ENCODE results near the gene PSG11. TPM values are rescaled to one million over a fixed set of nuclear protein-coding genes. Genes with fewer than 3 reads are reported as not detected.

The PSG11 gene
- total and polyA plus RNA-seq, 9 of the 15 experiments (the other 6 are each of a cell fraction or from before 2014, with no cell fraction given) = not detected

- H3K27me3 ChIP-seq (ENCODE audit: control insufficient read depth in 2 of 2, insufficient read depth in 2 of 2, low read length in 2 of 2) = no peaks in the 10 kb centered on the region
- in situ Hi-C loops (cut with MboI) = no loop called here
- TF ChIP-seq SAFB (IDR thresholded peaks at IDR 0.05; ENCODE audit: borderline replicate concordance, low read depth, low read length) (no peak), SMC3 (conservative IDR thresholded peaks at IDR 0.05; ENCODE audit: insufficient read depth, low read depth, low read length) (no peak), SMAD3 (CRISPR knock-in tag; conservative IDR thresholded peaks at IDR 0.05) (no peak), ZNF197 (CRISPR knock-in tag; IDR thresholded peaks at IDR 0.05; ENCODE audit: low read depth) (no peak), THRAP3 (IDR thresholded peaks at IDR 0.05; ENCODE audit: borderline replicate concordance) (no peak), SLC30A9 (CRISPR knock-in tag; IDR thresholded peaks at IDR 0.05) (no peak), ZNF551 (CRISPR knock-in tag; IDR thresholded peaks at IDR 0.05) (no peak), ZFPM2 (CRISPR knock-in tag; IDR thresholded peaks at IDR 0.05) (no peak), RHOXF2B (CRISPR knock-in tag; conservative IDR thresholded peaks at IDR 0.05) (no peak), SIN3B (IDR thresholded peaks at IDR 0.05; ENCODE audit: low read depth) (no peak)
- TF ChIP-seq, protein P1, sequence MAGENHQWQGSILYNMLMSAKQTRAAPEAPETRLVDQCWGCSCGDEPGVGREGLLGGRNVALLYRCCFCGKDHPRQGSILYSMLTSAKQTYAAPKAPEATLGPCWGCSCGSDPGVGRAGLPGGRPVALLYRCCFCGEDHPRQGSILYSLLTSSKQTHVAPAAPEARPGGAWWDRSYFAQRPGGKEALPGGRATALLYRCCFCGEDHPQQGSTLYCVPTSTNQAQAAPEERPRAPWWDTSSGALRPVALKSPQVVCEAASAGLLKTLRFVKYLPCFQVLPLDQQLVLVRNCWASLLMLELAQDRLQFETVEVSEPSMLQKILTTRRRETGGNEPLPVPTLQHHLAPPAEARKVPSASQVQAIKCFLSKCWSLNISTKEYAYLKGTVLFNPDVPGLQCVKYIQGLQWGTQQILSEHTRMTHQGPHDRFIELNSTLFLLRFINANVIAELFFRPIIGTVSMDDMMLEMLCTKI (IDR thresholded peaks at IDR 0.05; ENCODE audit: partially characterized antibody) = no peak
- TF ChIP-seq, protein P2, sequence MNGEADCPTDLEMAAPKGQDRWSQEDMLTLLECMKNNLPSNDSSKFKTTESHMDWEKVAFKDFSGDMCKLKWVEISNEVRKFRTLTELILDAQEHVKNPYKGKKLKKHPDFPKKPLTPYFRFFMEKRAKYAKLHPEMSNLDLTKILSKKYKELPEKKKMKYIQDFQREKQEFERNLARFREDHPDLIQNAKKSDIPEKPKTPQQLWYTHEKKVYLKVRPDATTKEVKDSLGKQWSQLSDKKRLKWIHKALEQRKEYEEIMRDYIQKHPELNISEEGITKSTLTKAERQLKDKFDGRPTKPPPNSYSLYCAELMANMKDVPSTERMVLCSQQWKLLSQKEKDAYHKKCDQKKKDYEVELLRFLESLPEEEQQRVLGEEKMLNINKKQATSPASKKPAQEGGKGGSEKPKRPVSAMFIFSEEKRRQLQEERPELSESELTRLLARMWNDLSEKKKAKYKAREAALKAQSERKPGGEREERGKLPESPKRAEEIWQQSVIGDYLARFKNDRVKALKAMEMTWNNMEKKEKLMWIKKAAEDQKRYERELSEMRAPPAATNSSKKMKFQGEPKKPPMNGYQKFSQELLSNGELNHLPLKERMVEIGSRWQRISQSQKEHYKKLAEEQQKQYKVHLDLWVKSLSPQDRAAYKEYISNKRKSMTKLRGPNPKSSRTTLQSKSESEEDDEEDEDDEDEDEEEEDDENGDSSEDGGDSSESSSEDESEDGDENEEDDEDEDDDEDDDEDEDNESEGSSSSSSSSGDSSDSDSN (IDR thresholded peaks at IDR 0.05; ENCODE audit: borderline replicate concordance in 1 of 2, low read depth in 2 of 2, low read length in 2 of 2) = no peak
- TF ChIP-seq, protein P3, sequence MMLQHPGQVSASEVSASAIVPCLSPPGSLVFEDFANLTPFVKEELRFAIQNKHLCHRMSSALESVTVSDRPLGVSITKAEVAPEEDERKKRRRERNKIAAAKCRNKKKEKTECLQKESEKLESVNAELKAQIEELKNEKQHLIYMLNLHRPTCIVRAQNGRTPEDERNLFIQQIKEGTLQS (IDR thresholded peaks at IDR 0.05) = no peak
- TF ChIP-seq, protein P3 (CRISPR knock-in tag; conservative IDR thresholded peaks at IDR 0.05) = no peak
- TF ChIP-seq, protein P4, sequence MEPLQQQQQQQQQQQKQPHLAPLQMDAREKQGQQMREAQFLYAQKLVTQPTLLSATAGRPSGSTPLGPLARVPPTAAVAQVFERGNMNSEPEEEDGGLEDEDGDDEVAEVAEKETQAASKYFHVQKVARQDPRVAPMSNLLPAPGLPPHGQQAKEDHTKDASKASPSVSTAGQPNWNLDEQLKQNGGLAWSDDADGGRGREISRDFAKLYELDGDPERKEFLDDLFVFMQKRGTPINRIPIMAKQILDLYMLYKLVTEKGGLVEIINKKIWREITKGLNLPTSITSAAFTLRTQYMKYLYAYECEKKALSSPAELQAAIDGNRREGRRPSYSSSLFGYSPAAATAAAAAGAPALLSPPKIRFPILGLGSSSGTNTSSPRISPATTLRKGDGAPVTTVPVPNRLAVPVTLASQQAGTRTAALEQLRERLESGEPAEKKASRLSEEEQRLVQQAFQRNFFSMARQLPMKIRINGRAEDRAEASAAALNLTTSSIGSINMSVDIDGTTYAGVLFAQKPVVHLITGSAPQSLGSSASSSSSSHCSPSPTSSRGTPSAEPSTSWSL (CRISPR knock-in tag; IDR thresholded peaks at IDR 0.05; ENCODE audit: borderline replicate concordance) = no peak
- TF ChIP-seq, protein P5, sequence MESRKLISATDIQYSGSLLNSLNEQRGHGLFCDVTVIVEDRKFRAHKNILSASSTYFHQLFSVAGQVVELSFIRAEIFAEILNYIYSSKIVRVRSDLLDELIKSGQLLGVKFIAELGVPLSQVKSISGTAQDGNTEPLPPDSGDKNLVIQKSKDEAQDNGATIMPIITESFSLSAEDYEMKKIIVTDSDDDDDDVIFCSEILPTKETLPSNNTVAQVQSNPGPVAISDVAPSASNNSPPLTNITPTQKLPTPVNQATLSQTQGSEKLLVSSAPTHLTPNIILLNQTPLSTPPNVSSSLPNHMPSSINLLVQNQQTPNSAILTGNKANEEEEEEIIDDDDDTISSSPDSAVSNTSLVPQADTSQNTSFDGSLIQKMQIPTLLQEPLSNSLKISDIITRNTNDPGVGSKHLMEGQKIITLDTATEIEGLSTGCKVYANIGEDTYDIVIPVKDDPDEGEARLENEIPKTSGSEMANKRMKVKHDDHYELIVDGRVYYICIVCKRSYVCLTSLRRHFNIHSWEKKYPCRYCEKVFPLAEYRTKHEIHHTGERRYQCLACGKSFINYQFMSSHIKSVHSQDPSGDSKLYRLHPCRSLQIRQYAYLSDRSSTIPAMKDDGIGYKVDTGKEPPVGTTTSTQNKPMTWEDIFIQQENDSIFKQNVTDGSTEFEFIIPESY (CRISPR knock-in tag; IDR thresholded peaks at IDR 0.05) = no peak
Observed at GRCh38 chr19:42985588-42985987, 40.7 kb downstream of the PSG11 start.

More at GRCh38 chr19:42985588-42985987, 40.7 kb downstream of the PSG11 start:
- ATAC-seq (no peak), DNase-seq (ENCODE audit: extremely low read depth in 1 of 4, low spot score in 3 of 4) (no peak), FAIRE-seq (no peak)
- no peak overlapping the region for H3K4me3 ChIP-seq
- H3K79me2 ChIP-seq (ENCODE audit: control insufficient read depth, insufficient read depth, low read length) = no peaks in the 10 kb centered on the region
- intact Hi-C loops (cut with micrococcal nuclease) = no loop called here
- no peaks in the 10 kb centered on the region for H3K9me3 ChIP-seq (replicated peaks; ENCODE audit: control insufficient read depth, insufficient read depth, low read depth, low read length)
- H3K27ac ChIP-seq (ENCODE audit: extremely low read depth, low read depth, low read length) = no peak overlapping the region
- no TSS peak for BruUV-seq (replicated peaks)
- H3K4me1 ChIP-seq (replicated peaks in 1 of 2; ENCODE audit: control insufficient read depth in 2 of 2, insufficient read depth in 2 of 2, low read length in 2 of 2) = no peaks in the 10 kb centered on the region
- H3K4me2 ChIP-seq (ENCODE audit: insufficient read depth, low read length) = no peak overlapping the region
- H3K9ac ChIP-seq (ENCODE audit: insufficient read depth in 1 of 2, low read depth in 2 of 2, low read length in 2 of 2) = no peak overlapping the region
- no peaks in the 10 kb centered on the region for H3K9me1 ChIP-seq (ENCODE audit: control insufficient read depth, insufficient read depth, low read length)
- POLR2A ChIA-PET = no interaction called here
- CTCF ChIA-PET (ENCODE audit: low intra/inter-chr PET ratio) = no interaction called here
- no peaks in the 10 kb centered on the region for H3K36me3 ChIP-seq (ENCODE audit: control insufficient read depth, insufficient read depth, low read length)
- whole genome bisulfite sequencing (ENCODE audit: insufficient coverage, low coverage, missing lambda C conversion rate) = 0% methylated on average over 4 of the region's 4 CpGs
- no peak overlapping the region for H2AFZ ChIP-seq (ENCODE audit: low read depth, low read length)
- no peaks in the 10 kb centered on the region for H4K20me1 ChIP-seq (replicated peaks; ENCODE audit: control insufficient read depth, insufficient read depth, low read length)

Data from K562 (cell line).